Upper lobe of left lung (tissue), 6 donors: ENCODE data around the gene LARGE1. TPM values are rescaled to one million over a fixed set of nuclear protein-coding genes. Genes with fewer than 3 reads are reported as not detected.

Source experiments
- ATAC-seq, 2 donors: fragments of 200-7000 bp; cut with Tn5 transposase; one replicate each; pipeline ENCODE4 v1.9.1; 2022; ENCODE audit warnings: mild to moderate bottlenecking in 2 of 2, moderate library complexity in 2 of 2; ENCODE audit not compliant: low FRiP score in 2 of 2
- DNase-seq, 2 donors: peaks; one replicate each; pipeline ENCODE4 v3.0.0-alpha.2; 2019 to 2020
- H3K27ac ChIP-seq, 4 donors: fragments of 200-600 bp; sonication (generic); one replicate each; pipeline ENCODE4 v1.5.1; 2016 to 2019
- H3K27me3 ChIP-seq, 4 donors: fragments of 200-600 bp; sonication (generic); one replicate each; pipeline ENCODE4 v1.5.1; 2017 to 2019
- H3K36me3 ChIP-seq, 4 donors: fragments of 200-600 bp; sonication (generic); one replicate each; pipeline ENCODE4 v1.5.1; 2016 to 2019
- H3K4me1 ChIP-seq, 4 donors: fragments of 200-600 bp; sonication (generic); one replicate each; pipeline ENCODE4 v1.5.1; 2018 to 2019
- H3K4me3 ChIP-seq, 4 donors: fragments of 200-600 bp; sonication (generic); one replicate each; pipeline ENCODE4 v1.5.1; 2017 to 2019; ENCODE audit warnings: mild to moderate bottlenecking in 2 of 4, moderate library complexity in 1 of 4
- H3K9me3 ChIP-seq, 4 donors: fragments of 200-600 bp; sonication (generic); one replicate each; pipeline ENCODE4 v1.5.1; 2018 to 2019
- EP300 ChIP-seq, 4 donors: sonication (generic); formaldehyde crosslinking; IDR thresholded peaks; one replicate each; pipeline ENCODE4 v1.5.1; 2017; ENCODE audit warnings: antibody characterized with exemption in 4 of 4, control low read depth in 2 of 4
- POLR2A ChIP-seq, 4 donors: fragments of 450-650 bp; IDR thresholded peaks; one replicate each; pipeline ENCODE4 v1.5.1; 2016 to 2017; ENCODE audit warnings: antibody characterized with exemption in 4 of 4, mild to moderate bottlenecking in 2 of 4
- POLR2AphosphoS5 ChIP-seq, 2 donors: sonication (generic); formaldehyde crosslinking; IDR thresholded peaks; one replicate each; pipeline ENCODE4 v1.5.1; 2017; ENCODE audit warnings: antibody characterized with exemption in 2 of 2
- whole genome bisulfite sequencing, 2 donors: methylation state at CpG; one replicate each; pipeline ENCODE4 v1.1.5; 2017 to 2018; 5-methylcytosine and 5-hydroxymethylcytosine counted together
- total RNA-seq, 6 donors: library from RNA; depleted of rRNA in 4 of 6; stranded (reverse); fragments of >200 nt in 4 of 6; gene quantifications; one replicate each; pipeline versions ENCODE4 v1.1.0 to v1.2.1, GENCODE V29; 2016 to 2021
- TF ChIP-seq, protein P1 (sequence below), 6 experiments: fragments of 450-650 bp in 4 of 6; fragments of 200-600 bp in 2 of 6; sonication (generic) in 2 of 6; IDR thresholded peaks; one replicate each; pipeline ENCODE4 v1.5.1; 2016 to 2019; ENCODE audit warnings: antibody characterized with exemption in 6 of 6
- donor health status: DM: no; HTN: no; CAD: no; lungs with moderate emphysema.
- donor health status: DM: no; HTN: yes; CAD: no; lungs with severe emphysema.

The LARGE1 gene
- total RNA-seq, 6 donors from 2014 or later: 14.0 to 56.6 (median 25.3) TPM

DNA sequence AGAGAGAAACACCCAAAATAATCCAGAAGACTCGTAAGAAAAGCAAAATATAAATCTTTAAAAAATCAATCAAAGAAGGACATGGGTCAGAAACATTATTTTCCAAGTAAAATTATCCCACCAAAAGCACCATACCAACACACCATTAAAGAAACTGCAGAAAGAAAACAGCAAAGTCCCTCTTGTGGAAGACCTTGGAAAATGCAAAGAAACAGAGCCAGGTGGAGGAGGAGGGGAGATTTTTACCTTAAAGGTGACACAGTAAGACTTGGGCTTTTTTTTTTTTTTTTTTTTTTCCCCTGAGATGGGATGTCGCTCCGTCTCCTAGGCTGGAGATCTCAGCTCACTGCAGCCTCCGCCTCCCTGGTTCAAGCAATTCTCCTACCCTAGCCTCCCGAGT lies 123.8 kb downstream of the LARGE1 start:
- Histone ChIP-seq H3K4me3 (no peak overlapping the region), H3K27ac (no peak overlapping the region), H3K4me1 (no peaks in the 10 kb centered on the region), H3K36me3 (no peaks in the 10 kb centered on the region), H3K27me3 (no peaks in the 10 kb centered on the region), H3K9me3 (no peaks in the 10 kb centered on the region)
- 91 to 98% methylated on average over 5 of the region's 5 CpGs for WGBS, 2 donors
- DNase-seq (no peak), ATAC-seq (no peak)
- TF ChIP-seq POLR2A (IDR thresholded peaks at IDR 0.05) (no peak), EP300 (IDR thresholded peaks at IDR 0.05) (no peak)
- TF ChIP-seq, protein P1, sequence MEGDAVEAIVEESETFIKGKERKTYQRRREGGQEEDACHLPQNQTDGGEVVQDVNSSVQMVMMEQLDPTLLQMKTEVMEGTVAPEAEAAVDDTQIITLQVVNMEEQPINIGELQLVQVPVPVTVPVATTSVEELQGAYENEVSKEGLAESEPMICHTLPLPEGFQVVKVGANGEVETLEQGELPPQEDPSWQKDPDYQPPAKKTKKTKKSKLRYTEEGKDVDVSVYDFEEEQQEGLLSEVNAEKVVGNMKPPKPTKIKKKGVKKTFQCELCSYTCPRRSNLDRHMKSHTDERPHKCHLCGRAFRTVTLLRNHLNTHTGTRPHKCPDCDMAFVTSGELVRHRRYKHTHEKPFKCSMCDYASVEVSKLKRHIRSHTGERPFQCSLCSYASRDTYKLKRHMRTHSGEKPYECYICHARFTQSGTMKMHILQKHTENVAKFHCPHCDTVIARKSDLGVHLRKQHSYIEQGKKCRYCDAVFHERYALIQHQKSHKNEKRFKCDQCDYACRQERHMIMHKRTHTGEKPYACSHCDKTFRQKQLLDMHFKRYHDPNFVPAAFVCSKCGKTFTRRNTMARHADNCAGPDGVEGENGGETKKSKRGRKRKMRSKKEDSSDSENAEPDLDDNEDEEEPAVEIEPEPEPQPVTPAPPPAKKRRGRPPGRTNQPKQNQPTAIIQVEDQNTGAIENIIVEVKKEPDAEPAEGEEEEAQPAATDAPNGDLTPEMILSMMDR (IDR thresholded peaks at IDR 0.05): no peak

DNA sequence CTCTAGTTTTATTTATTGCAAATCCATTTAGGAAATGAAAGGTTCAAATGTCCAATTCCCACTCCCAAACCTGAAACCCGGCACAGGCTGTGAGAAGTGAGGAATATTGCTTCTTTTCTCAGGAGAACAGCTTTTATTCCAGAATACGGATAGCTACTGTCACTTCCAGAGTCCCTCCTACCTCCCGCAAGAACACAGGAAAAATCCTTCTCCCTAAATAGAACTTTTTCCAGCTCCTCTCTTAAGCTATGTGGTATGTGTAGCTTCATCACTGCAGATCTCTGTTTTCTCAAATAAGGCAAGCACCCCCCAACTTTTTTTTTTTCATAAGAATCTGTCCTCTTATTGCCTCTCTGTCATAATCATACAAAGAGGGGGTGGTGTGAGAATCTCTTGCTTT lies 126.8 kb downstream of the LARGE1 start:
- no peaks in the 10 kb centered on the region for H3K4me1 ChIP-seq
- 79 to 91% methylated on average over 3 of the region's 3 CpGs for WGBS, 2 donors
- DNase-seq (no peak), ATAC-seq (no peak)
- H3K27ac ChIP-seq: no peak overlapping the region
- no peaks in the 10 kb centered on the region for H3K36me3 ChIP-seq
- no peak overlapping the region for H3K4me3 ChIP-seq
- no peaks in the 10 kb centered on the region for H3K27me3 ChIP-seq
- H3K9me3 ChIP-seq: peaks cover 4 to 14% (median 11%) of the 10 kb centered on the region in 4 donors
- TF ChIP-seq, protein P1 (IDR thresholded peaks at IDR 0.05): no peak
- TF ChIP-seq POLR2AphosphoS5 (IDR thresholded peaks at IDR 0.05): no peak
- no peak for TF ChIP-seq EP300 (IDR thresholded peaks at IDR 0.05)
- TF ChIP-seq POLR2A (IDR thresholded peaks at IDR 0.05): no peak

DNA sequence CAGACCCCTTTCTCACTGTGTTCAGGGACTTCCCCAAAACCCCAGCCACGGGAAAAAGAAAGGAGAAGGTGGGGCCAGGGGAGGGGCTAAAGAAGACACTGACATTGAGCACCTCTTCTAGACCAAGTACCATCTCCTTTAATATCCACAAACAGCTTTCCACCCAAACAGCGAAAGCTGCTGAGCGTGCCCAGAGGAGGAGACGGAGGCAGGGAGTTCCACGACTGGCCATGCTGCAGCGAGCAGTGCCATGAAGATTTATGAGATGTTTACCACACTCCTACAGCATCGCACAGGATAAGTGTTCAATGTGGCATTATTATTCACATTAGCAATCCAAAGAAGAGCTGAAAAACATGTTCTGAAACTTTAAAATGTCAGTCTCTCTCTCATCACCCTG lies 127.4 kb downstream of the LARGE1 start:
- TF ChIP-seq, protein P1 (IDR thresholded peaks at IDR 0.05): no peak
- Histone ChIP-seq H3K27ac (no peak overlapping the region), H3K4me3 (no peak overlapping the region), H3K27me3 (no peaks in the 10 kb centered on the region), H3K9me3 (peaks cover 6 to 21% (median 14%) of the 10 kb centered on the region in 4 donors), H3K36me3 (no peaks in the 10 kb centered on the region), H3K4me1 (no peaks in the 10 kb centered on the region)
- WGBS, 2 donors: 47 to 63% methylated on average over 7 of the region's 7 CpGs
- no peak for ATAC-seq
- DNase-seq: no peak

DNA sequence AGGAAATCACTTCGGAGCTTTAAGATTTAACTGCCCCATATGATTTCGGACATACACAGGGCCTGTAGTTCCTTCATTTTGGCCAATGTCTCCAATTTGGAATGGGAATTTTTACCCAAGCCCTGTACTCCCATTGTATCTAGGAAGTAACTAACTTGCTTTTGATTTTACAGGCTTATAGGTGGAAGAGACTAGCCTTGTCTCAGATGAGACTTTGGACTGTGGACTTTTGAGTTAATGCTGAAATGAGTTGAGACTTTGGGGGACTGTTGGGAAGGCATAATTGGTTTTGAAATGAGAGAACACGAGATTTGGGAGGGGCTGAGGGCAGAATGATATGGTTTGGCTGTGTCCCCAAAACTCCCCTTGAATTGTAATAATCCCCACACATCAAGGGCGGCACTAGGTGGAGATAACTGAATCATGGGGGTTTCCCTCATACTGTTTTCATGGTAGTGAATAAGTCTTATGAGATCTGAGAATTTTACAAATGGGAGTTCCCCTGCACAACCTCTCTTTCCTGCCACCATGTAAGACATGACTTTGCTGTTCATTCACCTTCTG lies 130.5 kb downstream of the LARGE1 start:
- no peak overlapping the region for H3K4me3 ChIP-seq

More for the DNA sequence above, 130.5 kb downstream of the LARGE1 start:
- Histone ChIP-seq H3K9me3 (peaks cover 6 to 23% (median 14%) of the 10 kb centered on the region in 4 donors), H3K4me1 (peaks cover 0 to 8% (median 5%) of the 10 kb centered on the region in 4 donors), H3K27me3 (no peaks in the 10 kb centered on the region), H3K27ac (no peak overlapping the region), H3K36me3 (no peaks in the 10 kb centered on the region)
- TF ChIP-seq POLR2A (IDR thresholded peaks at IDR 0.05): no peak
- TF ChIP-seq, protein P1 (IDR thresholded peaks at IDR 0.05): no peak
- no peak for TF ChIP-seq POLR2AphosphoS5 (IDR thresholded peaks at IDR 0.05)
- TF ChIP-seq EP300 (IDR thresholded peaks at IDR 0.05): no peak
- WGBS, 2 donors: 82 to 96% methylated on average over 4 of the region's 4 CpGs
- no peak for ATAC-seq
- DNase-seq: no peak
